ENCODE results near the gene EID1. TPM values are rescaled to one million over a fixed set of nuclear protein-coding genes. Genes with fewer than 3 reads are reported as not detected.

Gene EID1
- total and polyA plus RNA-seq, 2 donors (not counting 3 experiments of a cell fraction or from before 2014, with no cell fraction given), result 146 to 155 TPM

- Histone ChIP-seq H3K36me3 (ENCODE audit: control insufficient read depth in 2 of 2, extremely low read depth in 1 of 2, insufficient read depth in 2 of 2, low read length in 2 of 2) (no peaks in the 10 kb centered on the region), H2AFZ (ENCODE audit: low read depth, low read length) (no peak overlapping the region), H3K79me2 (ENCODE audit: control insufficient read depth, insufficient read depth, low read length) (no peaks in the 10 kb centered on the region), H3K9me1 (replicated peaks; ENCODE audit: control insufficient read depth, extremely low read depth, insufficient read depth, low read length) (no peaks in the 10 kb centered on the region), H3K9ac (replicated peaks; ENCODE audit: extremely low read depth, insufficient read depth, low read length) (no peak overlapping the region), H3K4me3 (replicated peaks in 1 of 3; ENCODE audit: insufficient read depth in 1 of 3, low read depth in 1 of 3, low read length in 3 of 3) (no peak overlapping the region), H3K9me3 (replicated peaks; ENCODE audit: control insufficient read depth, insufficient read depth, low read length) (no peaks in the 10 kb centered on the region), H3K27me3 (ENCODE audit: control insufficient read depth in 2 of 2, insufficient read depth in 2 of 2, low read length in 2 of 2) (no peaks in the 10 kb centered on the region), H3K4me1 (ENCODE audit: control insufficient read depth, extremely low read depth, insufficient read depth, low read length) (no peaks in the 10 kb centered on the region), H3K4me2 (ENCODE audit: insufficient read depth, low read length) (no peak overlapping the region), H4K20me1 (replicated peaks; ENCODE audit: control insufficient read depth, extremely low read depth, insufficient read depth, low read length) (no peaks in the 10 kb centered on the region), H3K27ac (ENCODE audit: insufficient read depth, low read depth, low read length) (no peak overlapping the region)
- no peak for DNase-seq (ENCODE audit: low read depth, low spot score)
- no TSS peak for BruUV-seq (replicated peaks)
- dilution Hi-C loops (cut with MboI; ENCODE audit: extremely low pct_ligation_motif_present, low sequenced_read_pairs) (no loop called here), intact Hi-C loops (cut with micrococcal nuclease) (loop anchor here (5.0 kb wide), 1 partner anchor 521 kb away; no protein-coding TSS in a partner anchor)
- ChIA-PET CTCF (interaction anchor here (1.0 to 10.8 kb wide), 9 partner anchors 10 to 1287 kb away, joined by 3 to 181 read pairs (median 5); partner anchors contain the start of gene FGF7), POLR2A (no interaction called here)
- no peak for TF ChIP-seq CTCF (IDR thresholded peaks at IDR 0.05; ENCODE audit: extremely low read depth in 1 of 2, insufficient read depth in 1 of 2, low read depth in 1 of 2, low read length in 2 of 2)
- no peak for TF ChIP-seq POLR2A (IDR thresholded peaks at IDR 0.05; ENCODE audit: low read depth, low read length)
- no peak for TF ChIP-seq FOS (IDR thresholded peaks at IDR 0.05; ENCODE audit: borderline replicate concordance, insufficient read depth, low read length)
- no peak for TF ChIP-seq POLR2AphosphoS5 (IDR thresholded peaks at IDR 0.05; ENCODE audit: insufficient read depth, low read depth, low read length)
- TF ChIP-seq GATA2 (IDR thresholded peaks at IDR 0.05; ENCODE audit: insufficient read depth, insufficient read length, low read depth, low read length), result no peak
- no peak for FAIRE-seq
These were observed 19.5 kb upstream of the EID1 start for GRCh38 chr15:48858401-48858800.

- Histone ChIP-seq H3K4me1 (ENCODE audit: control insufficient read depth, extremely low read depth, insufficient read depth, low read length) (no peaks in the 10 kb centered on the region), H3K4me2 (ENCODE audit: insufficient read depth, low read length) (no peak overlapping the region), H2AFZ (ENCODE audit: low read depth, low read length) (no peak overlapping the region), H3K9ac (replicated peaks; ENCODE audit: extremely low read depth, insufficient read depth, low read length) (no peak overlapping the region), H3K9me3 (replicated peaks; ENCODE audit: control insufficient read depth, insufficient read depth, low read length) (no peaks in the 10 kb centered on the region), H3K36me3 (ENCODE audit: control insufficient read depth in 2 of 2, extremely low read depth in 1 of 2, insufficient read depth in 2 of 2, low read length in 2 of 2) (no peaks in the 10 kb centered on the region), H3K9me1 (replicated peaks; ENCODE audit: control insufficient read depth, extremely low read depth, insufficient read depth, low read length) (no peaks in the 10 kb centered on the region), H3K27ac (ENCODE audit: insufficient read depth, low read depth, low read length) (no peak overlapping the region), H3K79me2 (ENCODE audit: control insufficient read depth, insufficient read depth, low read length) (no peaks in the 10 kb centered on the region), H3K27me3 (ENCODE audit: control insufficient read depth in 2 of 2, insufficient read depth in 2 of 2, low read length in 2 of 2) (no peaks in the 10 kb centered on the region), H3K4me3 (replicated peaks in 1 of 3; ENCODE audit: insufficient read depth in 1 of 3, low read depth in 1 of 3, low read length in 3 of 3) (no peak overlapping the region), H4K20me1 (replicated peaks; ENCODE audit: control insufficient read depth, extremely low read depth, insufficient read depth, low read length) (no peaks in the 10 kb centered on the region)
- no peak for DNase-seq (ENCODE audit: low read depth, low spot score)
- intact Hi-C loops (cut with micrococcal nuclease), result loop anchor here (5.0 kb wide), 1 partner anchor 522 kb away; no protein-coding TSS in a partner anchor
- TF ChIP-seq POLR2AphosphoS5 (IDR thresholded peaks at IDR 0.05; ENCODE audit: insufficient read depth, low read depth, low read length) (no peak), POLR2A (IDR thresholded peaks at IDR 0.05; ENCODE audit: low read depth, low read length) (no peak), MAX (IDR thresholded peaks at IDR 0.05; ENCODE audit: insufficient read depth, insufficient read length) (no peak), CTCF (IDR thresholded peaks at IDR 0.05; ENCODE audit: extremely low read depth in 1 of 2, insufficient read depth in 1 of 2, low read depth in 1 of 2, low read length in 2 of 2) (no peak), FOS (IDR thresholded peaks at IDR 0.05; ENCODE audit: borderline replicate concordance, insufficient read depth, low read length) (no peak), MYC (IDR thresholded peaks at IDR 0.05; ENCODE audit: low read depth, low read length) (no peak), EZH2 (IDR thresholded peaks at IDR 0.05; ENCODE audit: borderline replicate concordance, low read depth, low read length, severe bottlenecking) (no peak), JUN (IDR thresholded peaks at IDR 0.05; ENCODE audit: borderline replicate concordance, insufficient read depth, insufficient read length, low read depth) (no peak), GATA2 (IDR thresholded peaks at IDR 0.05; ENCODE audit: insufficient read depth, insufficient read length, low read depth, low read length) (no peak)
- no TSS peak for BruUV-seq (replicated peaks)
- no peak for FAIRE-seq
- POLR2A ChIA-PET, result no interaction called here
- CTCF ChIA-PET, result interaction anchor here (1.0 to 10.8 kb wide), 8 partner anchors 49 to 1286 kb away, joined by 3 to 181 read pairs (median 37); partner anchors contain the start of genes CEP152 and FGF7
- dilution Hi-C loops (cut with MboI; ENCODE audit: extremely low pct_ligation_motif_present, low sequenced_read_pairs), result no loop called here
These were observed 18.5 kb upstream of the EID1 start for GRCh38 chr15:48859426-48859825.
